GM23338 (cell line): Measurements from ENCODE around the gene TMEM52.

Experiments
- EZH2 ChIP-seq: fragments of 200-600 bp; sonication (generic); IDR thresholded peaks from one replicate; pipeline ENCODE4 v1.8.0; 2017; ENCODE audit warnings: antibody characterized with exemption, mild to moderate bottlenecking, low read depth; ENCODE audit not compliant: unreplicated experiment
- EZH2phosphoT487 ChIP-seq: fragments of 200-600 bp; sonication (generic); IDR thresholded peaks from one replicate; pipeline ENCODE4 v1.8.1; 2018; ENCODE audit warnings: antibody characterized with exemption; ENCODE audit not compliant: unreplicated experiment
- JUNB ChIP-seq: IDR thresholded peaks from one replicate; pipeline ENCODE4 v1.6.1; 2016; ENCODE audit warnings: antibody characterized with exemption; ENCODE audit not compliant: unreplicated experiment
- NANOG ChIP-seq: IDR thresholded peaks from 2 replicates; pipeline ENCODE4 v1.6.1; 2016; ENCODE audit warnings: antibody characterized with exemption, borderline replicate concordance
- POLR2AphosphoS5 ChIP-seq: IDR thresholded peaks from 2 replicates; pipeline ENCODE4 v1.6.1; 2016; ENCODE audit warnings: antibody characterized with exemption, low read depth
- STAT1 ChIP-seq: IDR thresholded peaks from one replicate; pipeline ENCODE4 v1.6.1; 2016; ENCODE audit warnings: antibody characterized with exemption; ENCODE audit not compliant: unreplicated experiment
- ZNF114 ChIP-seq: fragments of 250-450 bp; sonication (Bioruptor Pico); IDR thresholded peaks from 2 replicates; pipeline ENCODE4 v1.5.0; 2020; ENCODE audit warnings: mild to moderate bottlenecking, moderate library complexity
- ZNF331 ChIP-seq: fragments of 250-450 bp; sonication (Bioruptor Pico); IDR thresholded peaks from 2 replicates; pipeline ENCODE4 v1.5.0; 2020; ENCODE audit warnings: low read depth, mild to moderate bottlenecking, moderate library complexity
- TF ChIP-seq, protein P1 (sequence below), 2 experiments: fragments of 200-600 bp in 1 of 2; sonication (generic) in 1 of 2; conservative IDR thresholded peaks; 2 replicates each; pipeline versions ENCODE4 v1.5.1 to v1.6.1; 2016 to 2017; ENCODE audit warnings: antibody characterized with exemption in 2 of 2, low read depth in 2 of 2, mild to moderate bottlenecking in 2 of 2, moderate library complexity in 1 of 2
- TF ChIP-seq, protein P2 (sequence below): IDR thresholded peaks from one replicate; pipeline ENCODE4 v1.6.1; 2018; ENCODE audit warnings: antibody characterized with exemption; ENCODE audit not compliant: unreplicated experiment
- TF ChIP-seq, protein P3 (sequence below): IDR thresholded peaks from 2 replicates; pipeline ENCODE4 v1.6.1; 2016; ENCODE audit warnings: antibody characterized with exemption

DNA sequence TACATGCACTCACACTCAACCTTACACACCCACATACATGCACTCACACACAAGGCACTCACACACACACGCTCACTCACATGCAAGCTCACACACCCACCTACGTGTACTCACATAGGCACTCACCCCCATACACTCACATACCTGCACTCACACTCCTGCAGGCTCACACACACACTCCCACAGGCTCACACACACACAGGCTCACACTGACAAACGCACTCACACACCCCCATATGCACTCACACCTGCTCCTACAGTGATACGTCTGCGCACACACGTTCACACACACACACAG lies 19.1 kb upstream of the TMEM52 start:
- TF ChIP-seq, protein P1, sequence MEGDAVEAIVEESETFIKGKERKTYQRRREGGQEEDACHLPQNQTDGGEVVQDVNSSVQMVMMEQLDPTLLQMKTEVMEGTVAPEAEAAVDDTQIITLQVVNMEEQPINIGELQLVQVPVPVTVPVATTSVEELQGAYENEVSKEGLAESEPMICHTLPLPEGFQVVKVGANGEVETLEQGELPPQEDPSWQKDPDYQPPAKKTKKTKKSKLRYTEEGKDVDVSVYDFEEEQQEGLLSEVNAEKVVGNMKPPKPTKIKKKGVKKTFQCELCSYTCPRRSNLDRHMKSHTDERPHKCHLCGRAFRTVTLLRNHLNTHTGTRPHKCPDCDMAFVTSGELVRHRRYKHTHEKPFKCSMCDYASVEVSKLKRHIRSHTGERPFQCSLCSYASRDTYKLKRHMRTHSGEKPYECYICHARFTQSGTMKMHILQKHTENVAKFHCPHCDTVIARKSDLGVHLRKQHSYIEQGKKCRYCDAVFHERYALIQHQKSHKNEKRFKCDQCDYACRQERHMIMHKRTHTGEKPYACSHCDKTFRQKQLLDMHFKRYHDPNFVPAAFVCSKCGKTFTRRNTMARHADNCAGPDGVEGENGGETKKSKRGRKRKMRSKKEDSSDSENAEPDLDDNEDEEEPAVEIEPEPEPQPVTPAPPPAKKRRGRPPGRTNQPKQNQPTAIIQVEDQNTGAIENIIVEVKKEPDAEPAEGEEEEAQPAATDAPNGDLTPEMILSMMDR (conservative IDR thresholded peaks at IDR 0.05; ENCODE audit: low read depth in 2 of 2): no peak
- TF ChIP-seq EZH2phosphoT487: no peak
- TF ChIP-seq EZH2: no peak
- TF ChIP-seq JUNB: no peak
- TF ChIP-seq, protein P2, sequence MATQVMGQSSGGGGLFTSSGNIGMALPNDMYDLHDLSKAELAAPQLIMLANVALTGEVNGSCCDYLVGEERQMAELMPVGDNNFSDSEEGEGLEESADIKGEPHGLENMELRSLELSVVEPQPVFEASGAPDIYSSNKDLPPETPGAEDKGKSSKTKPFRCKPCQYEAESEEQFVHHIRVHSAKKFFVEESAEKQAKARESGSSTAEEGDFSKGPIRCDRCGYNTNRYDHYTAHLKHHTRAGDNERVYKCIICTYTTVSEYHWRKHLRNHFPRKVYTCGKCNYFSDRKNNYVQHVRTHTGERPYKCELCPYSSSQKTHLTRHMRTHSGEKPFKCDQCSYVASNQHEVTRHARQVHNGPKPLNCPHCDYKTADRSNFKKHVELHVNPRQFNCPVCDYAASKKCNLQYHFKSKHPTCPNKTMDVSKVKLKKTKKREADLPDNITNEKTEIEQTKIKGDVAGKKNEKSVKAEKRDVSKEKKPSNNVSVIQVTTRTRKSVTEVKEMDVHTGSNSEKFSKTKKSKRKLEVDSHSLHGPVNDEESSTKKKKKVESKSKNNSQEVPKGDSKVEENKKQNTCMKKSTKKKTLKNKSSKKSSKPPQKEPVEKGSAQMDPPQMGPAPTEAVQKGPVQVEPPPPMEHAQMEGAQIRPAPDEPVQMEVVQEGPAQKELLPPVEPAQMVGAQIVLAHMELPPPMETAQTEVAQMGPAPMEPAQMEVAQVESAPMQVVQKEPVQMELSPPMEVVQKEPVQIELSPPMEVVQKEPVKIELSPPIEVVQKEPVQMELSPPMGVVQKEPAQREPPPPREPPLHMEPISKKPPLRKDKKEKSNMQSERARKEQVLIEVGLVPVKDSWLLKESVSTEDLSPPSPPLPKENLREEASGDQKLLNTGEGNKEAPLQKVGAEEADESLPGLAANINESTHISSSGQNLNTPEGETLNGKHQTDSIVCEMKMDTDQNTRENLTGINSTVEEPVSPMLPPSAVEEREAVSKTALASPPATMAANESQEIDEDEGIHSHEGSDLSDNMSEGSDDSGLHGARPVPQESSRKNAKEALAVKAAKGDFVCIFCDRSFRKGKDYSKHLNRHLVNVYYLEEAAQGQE: no peak
- no peak for TF ChIP-seq POLR2AphosphoS5
- no peak for TF ChIP-seq ZNF331 (CRISPR knock-in tag)
- TF ChIP-seq ZNF114: no peak
- TF ChIP-seq, protein P3, sequence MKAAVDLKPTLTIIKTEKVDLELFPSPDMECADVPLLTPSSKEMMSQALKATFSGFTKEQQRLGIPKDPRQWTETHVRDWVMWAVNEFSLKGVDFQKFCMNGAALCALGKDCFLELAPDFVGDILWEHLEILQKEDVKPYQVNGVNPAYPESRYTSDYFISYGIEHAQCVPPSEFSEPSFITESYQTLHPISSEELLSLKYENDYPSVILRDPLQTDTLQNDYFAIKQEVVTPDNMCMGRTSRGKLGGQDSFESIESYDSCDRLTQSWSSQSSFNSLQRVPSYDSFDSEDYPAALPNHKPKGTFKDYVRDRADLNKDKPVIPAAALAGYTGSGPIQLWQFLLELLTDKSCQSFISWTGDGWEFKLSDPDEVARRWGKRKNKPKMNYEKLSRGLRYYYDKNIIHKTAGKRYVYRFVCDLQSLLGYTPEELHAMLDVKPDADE: no peak
- TF ChIP-seq STAT1: no peak
- no peak for TF ChIP-seq NANOG
